ENCODE results near the gene PHGDH. TPM values are rescaled to one million over a fixed set of nuclear protein-coding genes. Genes with fewer than 3 reads are reported as not detected.

PHGDH gene
- total RNA-seq, 4 donors from 2014 or later, result 0.86 to 7.1 (median 2.3) TPM; not detected in 1

DNA sequence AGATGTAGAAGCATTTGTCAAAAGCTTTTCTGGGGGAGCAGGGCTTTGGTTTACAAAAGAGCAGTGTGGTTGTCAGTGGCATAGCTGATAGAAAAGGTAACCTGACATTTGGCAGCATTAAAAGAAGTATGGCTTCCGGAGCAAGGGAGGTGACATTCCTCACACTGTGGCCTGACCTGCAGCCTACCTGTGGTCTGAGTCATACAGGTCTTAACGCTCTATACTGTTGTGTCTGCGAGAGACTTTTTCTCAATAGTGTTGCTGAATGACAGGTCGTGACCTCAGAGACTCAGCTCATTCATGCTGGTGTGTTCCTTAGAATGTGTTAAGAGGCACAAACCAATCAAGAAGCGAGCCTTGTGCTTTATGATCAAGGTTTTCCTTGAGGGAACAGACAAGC lies 19.3 kb downstream of the PHGDH start:
- Histone ChIP-seq H3K27me3 (no peaks in the 10 kb centered on the region), H3K4me3 (no peak overlapping the region), H3K27ac (no peak overlapping the region), H3K9me3 (no peaks in the 10 kb centered on the region), H3K36me3 (no peaks in the 10 kb centered on the region), H3K4me1 (no peaks in the 10 kb centered on the region)
- in situ Hi-C loops (cut with MboI; ENCODE audit: low sequenced_read_pairs in 4 of 4), result no loop called here
- DNase-seq (no peak), ATAC-seq (no peak)
- intact Hi-C loops (cut with DNase I; ENCODE audit: low total_unique reads), result no loop called here
- TF ChIP-seq POLR2A (IDR thresholded peaks at IDR 0.05), result no peak
- TF ChIP-seq, protein P1, sequence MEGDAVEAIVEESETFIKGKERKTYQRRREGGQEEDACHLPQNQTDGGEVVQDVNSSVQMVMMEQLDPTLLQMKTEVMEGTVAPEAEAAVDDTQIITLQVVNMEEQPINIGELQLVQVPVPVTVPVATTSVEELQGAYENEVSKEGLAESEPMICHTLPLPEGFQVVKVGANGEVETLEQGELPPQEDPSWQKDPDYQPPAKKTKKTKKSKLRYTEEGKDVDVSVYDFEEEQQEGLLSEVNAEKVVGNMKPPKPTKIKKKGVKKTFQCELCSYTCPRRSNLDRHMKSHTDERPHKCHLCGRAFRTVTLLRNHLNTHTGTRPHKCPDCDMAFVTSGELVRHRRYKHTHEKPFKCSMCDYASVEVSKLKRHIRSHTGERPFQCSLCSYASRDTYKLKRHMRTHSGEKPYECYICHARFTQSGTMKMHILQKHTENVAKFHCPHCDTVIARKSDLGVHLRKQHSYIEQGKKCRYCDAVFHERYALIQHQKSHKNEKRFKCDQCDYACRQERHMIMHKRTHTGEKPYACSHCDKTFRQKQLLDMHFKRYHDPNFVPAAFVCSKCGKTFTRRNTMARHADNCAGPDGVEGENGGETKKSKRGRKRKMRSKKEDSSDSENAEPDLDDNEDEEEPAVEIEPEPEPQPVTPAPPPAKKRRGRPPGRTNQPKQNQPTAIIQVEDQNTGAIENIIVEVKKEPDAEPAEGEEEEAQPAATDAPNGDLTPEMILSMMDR (IDR thresholded peaks at IDR 0.05 in 4 of 5, conservative IDR thresholded peaks at IDR 0.05 in 1 of 5), result no peak

DNA sequence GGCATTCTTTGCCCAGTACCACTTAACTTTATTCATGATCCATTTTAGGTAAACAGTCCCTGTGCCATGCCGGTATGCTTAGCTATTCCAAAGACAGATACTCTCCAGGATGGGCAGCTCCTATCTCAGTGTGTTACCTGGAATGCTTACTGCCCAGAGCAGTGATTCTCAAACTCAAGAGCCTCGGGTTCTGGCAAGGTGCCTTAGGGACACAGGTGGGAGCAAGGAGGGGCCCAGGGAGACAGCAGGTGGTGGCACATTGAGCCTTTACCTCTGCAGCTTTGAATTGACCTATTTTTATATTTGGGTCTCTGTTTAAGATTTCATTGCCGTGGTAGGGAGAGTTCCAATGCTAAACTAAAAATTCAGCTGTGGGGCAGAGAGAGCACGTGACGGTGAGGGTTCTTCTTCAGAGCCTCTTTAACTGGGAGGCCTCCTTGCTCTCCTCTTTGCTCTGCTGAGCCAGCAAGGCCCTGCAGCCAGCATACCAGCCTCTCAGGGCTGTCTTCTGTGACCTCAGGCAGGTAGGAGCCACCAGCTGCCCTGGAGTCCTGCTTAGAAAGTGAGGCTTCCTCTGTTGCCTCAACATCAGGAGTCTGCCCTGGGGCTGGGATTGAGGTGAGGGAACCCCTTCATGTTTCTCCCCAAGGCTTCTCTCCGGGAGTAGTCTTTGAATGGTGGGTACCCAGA lies 20.2 kb downstream of the PHGDH start:
- no peaks in the 10 kb centered on the region for H3K36me3 ChIP-seq
- no peaks in the 10 kb centered on the region for H3K9me3 ChIP-seq
- DNase-seq, result no peak
- in situ Hi-C loops (cut with MboI; ENCODE audit: low sequenced_read_pairs in 4 of 4) (no loop called here), intact Hi-C loops (cut with DNase I; ENCODE audit: low total_unique reads) (no loop called here)
- no peak for TF ChIP-seq POLR2A (IDR thresholded peaks at IDR 0.05)
- TF ChIP-seq, protein P1 (IDR thresholded peaks at IDR 0.05 in 4 of 5, conservative IDR thresholded peaks at IDR 0.05 in 1 of 5), result no peak
- H3K27ac ChIP-seq, result no peak overlapping the region
- H3K27me3 ChIP-seq, result no peaks in the 10 kb centered on the region
- ATAC-seq, result no peak
- H3K4me1 ChIP-seq, result no peaks in the 10 kb centered on the region
- H3K4me3 ChIP-seq, result no peak overlapping the region

DNA sequence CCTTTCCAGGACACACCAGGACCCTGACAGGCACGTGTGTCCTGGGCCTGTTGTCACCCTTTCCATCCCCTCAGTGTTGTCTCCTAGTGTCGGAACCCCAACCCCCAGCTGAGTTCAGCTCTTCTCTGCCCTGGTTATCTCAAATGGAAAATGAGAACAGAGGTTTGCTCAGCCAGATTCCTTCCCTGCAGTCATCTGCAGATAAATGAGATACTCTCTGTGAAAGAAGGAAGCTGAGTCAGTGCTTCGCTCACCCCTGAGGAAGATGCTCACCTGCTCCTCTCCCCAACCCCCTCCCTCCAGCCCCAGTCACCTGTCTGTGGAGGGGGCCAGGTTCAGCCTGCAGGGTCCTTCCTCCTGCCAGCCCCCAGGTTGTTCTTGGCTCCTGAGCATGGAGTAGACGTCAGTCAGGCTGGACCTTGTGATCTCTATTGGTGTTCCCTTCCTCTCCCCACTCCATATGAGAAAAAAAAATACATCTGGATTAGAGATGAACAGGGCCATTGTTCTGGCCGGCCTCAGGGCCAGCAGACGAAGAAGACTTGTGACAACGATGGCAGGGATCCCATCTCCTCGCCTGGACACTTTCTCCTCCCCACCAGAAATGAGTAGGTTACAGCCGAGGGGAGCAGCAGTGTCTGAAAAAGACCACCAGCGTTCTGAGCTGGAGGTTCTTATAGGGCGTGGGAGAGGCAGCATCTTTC lies 20.9 kb downstream of the PHGDH start:
- ATAC-seq (no peak), DNase-seq (no peak)
- intact Hi-C loops (cut with DNase I; ENCODE audit: low total_unique reads), result no loop called here
- Histone ChIP-seq H3K27ac (no peak overlapping the region), H3K4me3 (no peak overlapping the region), H3K36me3 (no peaks in the 10 kb centered on the region), H3K9me3 (no peaks in the 10 kb centered on the region), H3K4me1 (no peaks in the 10 kb centered on the region), H3K27me3 (no peaks in the 10 kb centered on the region)
- in situ Hi-C loops (cut with MboI; ENCODE audit: low sequenced_read_pairs in 4 of 4), result no loop called here
- no peak for TF ChIP-seq POLR2A (IDR thresholded peaks at IDR 0.05)
- TF ChIP-seq, protein P1 (IDR thresholded peaks at IDR 0.05 in 4 of 5, conservative IDR thresholded peaks at IDR 0.05 in 1 of 5), result no peak

DNA sequence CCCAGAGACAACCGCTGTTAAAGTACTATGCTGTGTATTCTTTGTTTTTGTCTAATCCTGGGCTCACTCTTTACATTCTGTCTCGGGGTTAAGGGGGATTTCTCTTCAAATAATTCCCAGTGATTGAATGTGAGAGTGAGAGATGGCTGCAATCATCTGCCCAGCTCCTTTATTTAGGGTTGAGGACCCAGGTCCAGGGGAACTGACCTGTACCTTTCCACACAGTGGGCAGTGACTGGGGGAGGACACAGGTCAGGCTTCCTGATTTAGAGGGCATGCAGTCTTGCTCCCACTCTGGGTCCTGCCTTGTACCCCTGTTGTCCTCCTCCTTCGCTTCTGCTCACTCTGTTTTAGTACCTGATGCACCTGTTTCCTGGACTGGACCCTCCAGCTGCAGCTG lies 22.0 kb downstream of the PHGDH start:
- in situ Hi-C loops (cut with MboI; ENCODE audit: low sequenced_read_pairs in 4 of 4), result no loop called here
- Histone ChIP-seq H3K9me3 (no peaks in the 10 kb centered on the region), H3K36me3 (no peaks in the 10 kb centered on the region), H3K27ac (no peak overlapping the region), H3K27me3 (no peaks in the 10 kb centered on the region), H3K4me3 (no peak overlapping the region), H3K4me1 (no peaks in the 10 kb centered on the region)
- no peak for TF ChIP-seq POLR2A (IDR thresholded peaks at IDR 0.05)
- TF ChIP-seq, protein P1 (IDR thresholded peaks at IDR 0.05 in 4 of 5, conservative IDR thresholded peaks at IDR 0.05 in 1 of 5), result no peak
- intact Hi-C loops (cut with DNase I; ENCODE audit: low total_unique reads), result no loop called here
- DNase-seq (no peak), ATAC-seq (no peak)

All from gastrocnemius medialis (tissue), 4 donors.